ENCODE measurements around the gene GCN1. TPM values are rescaled to one million over a fixed set of nuclear protein-coding genes. Genes with fewer than 3 reads are reported as not detected.

GCN1 gene
- total RNA-seq, 1 donor from 2014 or later: 130 TPM

DNA sequence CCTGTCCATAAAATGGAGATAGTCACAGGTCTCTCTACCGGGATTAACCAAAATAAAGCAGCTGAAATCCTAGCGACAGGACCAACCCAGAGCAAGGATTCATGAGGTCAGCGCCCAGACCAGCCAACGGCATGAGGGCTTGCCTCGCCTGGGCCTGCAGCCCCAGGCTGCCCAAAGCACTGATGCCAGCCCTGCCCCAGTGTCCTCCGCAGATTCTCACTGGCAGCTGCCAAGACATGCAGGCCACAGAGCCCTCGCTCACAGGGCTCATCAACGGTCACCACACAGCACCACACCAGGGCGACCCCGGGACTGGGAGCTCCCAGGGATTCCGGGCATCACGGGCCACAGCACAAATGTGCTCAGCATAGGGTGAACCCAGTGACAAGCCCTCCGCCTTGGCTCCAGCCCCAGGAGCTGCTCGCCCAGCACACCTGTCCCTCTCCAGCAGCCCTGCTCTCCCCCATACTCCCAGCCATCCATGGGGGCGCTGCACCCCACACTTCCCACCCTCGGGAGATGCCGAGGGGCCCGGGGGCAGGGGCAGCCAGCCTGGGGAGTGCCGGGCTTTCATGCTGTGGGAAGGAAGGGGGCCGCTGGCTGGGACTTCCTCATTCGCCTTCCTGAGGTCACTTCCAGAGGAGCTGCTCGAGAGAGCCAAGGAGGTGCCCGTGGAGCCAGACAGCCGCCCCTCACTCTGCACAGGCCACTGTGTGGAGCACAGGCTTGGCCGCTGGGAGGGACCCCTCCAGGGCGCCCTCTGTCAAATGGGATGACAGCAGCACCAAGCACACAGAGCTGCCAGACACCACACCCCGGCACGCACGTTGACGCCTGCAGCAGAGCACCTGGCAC, 92.1 kb downstream of the GCN1 start:
- Mint-ChIP-seq H3K27ac (peak overlapping the region; percentile 63), H3K27me3 (no peaks in the 10 kb centered on the region)

DNA sequence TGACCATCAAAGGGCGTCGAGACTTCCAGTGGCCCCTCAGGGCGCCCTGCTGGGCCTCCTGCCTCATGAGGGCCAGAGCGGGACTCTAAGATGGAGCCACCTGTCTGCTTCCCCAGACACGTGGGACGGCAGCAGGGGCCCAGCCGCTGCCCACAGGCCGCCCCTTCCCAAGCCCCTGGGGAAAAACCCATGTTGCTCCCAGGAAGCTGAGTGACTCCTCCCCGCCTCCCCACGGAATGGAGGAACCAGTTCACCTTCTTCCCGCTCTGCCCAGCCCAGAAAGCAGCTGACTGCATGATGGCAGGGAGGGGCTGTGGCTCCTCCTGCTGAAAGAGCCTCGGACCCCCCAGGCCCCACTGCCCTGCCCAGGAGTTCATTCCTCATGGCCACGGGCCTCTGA, 92.9 kb downstream of the GCN1 start:
- Mint-ChIP-seq H3K36me3 (peaks cover 12% of the 10 kb centered on the region), H3K4me1 (ENCODE audit: unreplicated experiment) (peaks cover 17% of the 10 kb centered on the region), H3K27me3 (no peaks in the 10 kb centered on the region), H3K9me3 (no peaks in the 10 kb centered on the region), H3K4me3 (no peak overlapping the region), H3K27ac (peak overlapping the region; percentile 82)
- TF ChIP-seq, protein P1, sequence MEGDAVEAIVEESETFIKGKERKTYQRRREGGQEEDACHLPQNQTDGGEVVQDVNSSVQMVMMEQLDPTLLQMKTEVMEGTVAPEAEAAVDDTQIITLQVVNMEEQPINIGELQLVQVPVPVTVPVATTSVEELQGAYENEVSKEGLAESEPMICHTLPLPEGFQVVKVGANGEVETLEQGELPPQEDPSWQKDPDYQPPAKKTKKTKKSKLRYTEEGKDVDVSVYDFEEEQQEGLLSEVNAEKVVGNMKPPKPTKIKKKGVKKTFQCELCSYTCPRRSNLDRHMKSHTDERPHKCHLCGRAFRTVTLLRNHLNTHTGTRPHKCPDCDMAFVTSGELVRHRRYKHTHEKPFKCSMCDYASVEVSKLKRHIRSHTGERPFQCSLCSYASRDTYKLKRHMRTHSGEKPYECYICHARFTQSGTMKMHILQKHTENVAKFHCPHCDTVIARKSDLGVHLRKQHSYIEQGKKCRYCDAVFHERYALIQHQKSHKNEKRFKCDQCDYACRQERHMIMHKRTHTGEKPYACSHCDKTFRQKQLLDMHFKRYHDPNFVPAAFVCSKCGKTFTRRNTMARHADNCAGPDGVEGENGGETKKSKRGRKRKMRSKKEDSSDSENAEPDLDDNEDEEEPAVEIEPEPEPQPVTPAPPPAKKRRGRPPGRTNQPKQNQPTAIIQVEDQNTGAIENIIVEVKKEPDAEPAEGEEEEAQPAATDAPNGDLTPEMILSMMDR (conservative IDR thresholded peaks at IDR 0.05): no peak
- no peak for DNase-seq (ENCODE audit: extremely low spot score, unreplicated experiment)

More for the DNA sequence above, 92.1 kb downstream of the GCN1 start:
- Mint-ChIP-seq H3K4me1 (ENCODE audit: unreplicated experiment) (peaks cover 17% of the 10 kb centered on the region), H3K4me3 (no peak overlapping the region), H3K36me3 (peaks cover 12% of the 10 kb centered on the region), H3K9me3 (no peaks in the 10 kb centered on the region)
- no peak for DNase-seq (ENCODE audit: extremely low spot score, unreplicated experiment)
- TF ChIP-seq, protein P1 (conservative IDR thresholded peaks at IDR 0.05): no peak

DNA sequence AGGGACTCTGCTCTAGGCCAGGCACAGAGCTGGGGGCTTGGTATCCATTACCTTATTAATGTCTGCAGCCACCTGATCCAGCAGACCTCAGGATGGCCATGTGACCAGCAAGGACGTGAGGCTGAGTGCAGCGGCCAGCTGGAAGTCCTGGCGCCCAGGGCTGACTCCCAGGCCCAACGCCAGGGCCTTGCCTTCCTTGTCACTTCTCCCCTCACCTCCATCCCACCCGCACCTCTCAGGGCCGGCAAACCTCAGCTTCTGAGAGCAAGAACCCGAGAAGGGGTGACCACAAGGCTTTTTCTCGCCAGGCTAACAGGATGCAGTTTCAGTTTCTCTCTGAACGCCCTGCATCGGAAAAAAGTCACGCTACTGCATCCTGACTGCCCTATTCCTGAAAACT, 93.3 kb downstream of the GCN1 start:
- H3K9me3 Mint-ChIP-seq: no peaks in the 10 kb centered on the region
- H3K36me3 Mint-ChIP-seq: peaks cover 10% of the 10 kb centered on the region
- no peak overlapping the region for H3K4me3 Mint-ChIP-seq
- TF ChIP-seq, protein P1 (conservative IDR thresholded peaks at IDR 0.05): no peak
- H3K27me3 Mint-ChIP-seq: no peaks in the 10 kb centered on the region
- peaks cover 17% of the 10 kb centered on the region for H3K4me1 Mint-ChIP-seq (ENCODE audit: unreplicated experiment)
- H3K27ac Mint-ChIP-seq: peak overlapping the region; percentile 82
- no peak for DNase-seq (ENCODE audit: extremely low spot score, unreplicated experiment)

DNA sequence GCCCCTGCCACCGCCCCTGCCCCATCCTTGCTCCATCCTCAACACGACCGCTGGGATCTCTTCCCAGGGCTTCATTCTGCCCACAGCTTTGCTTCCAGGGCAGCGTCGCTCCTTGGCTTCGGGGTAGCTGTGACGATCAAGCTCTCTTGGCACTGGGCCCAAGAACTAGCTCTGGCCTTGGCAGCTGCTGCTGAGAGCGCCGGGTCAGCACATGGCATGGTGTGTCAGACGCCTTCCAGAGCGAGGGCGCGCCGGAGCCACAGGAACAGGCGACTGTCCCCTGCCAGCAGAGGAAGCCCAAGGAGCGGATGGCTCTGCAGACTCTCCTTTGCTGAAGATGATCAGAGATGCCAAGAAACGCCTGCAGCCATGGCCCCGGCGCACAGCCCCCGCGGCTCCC, 93.9 kb downstream of the GCN1 start:
- TF ChIP-seq, protein P1 (conservative IDR thresholded peaks at IDR 0.05): no peak
- peaks cover 6% of the 10 kb centered on the region for H3K36me3 Mint-ChIP-seq
- no peak overlapping the region for H3K4me3 Mint-ChIP-seq
- no peak overlapping the region for H3K27ac Mint-ChIP-seq
- peaks cover 17% of the 10 kb centered on the region for H3K4me1 Mint-ChIP-seq (ENCODE audit: unreplicated experiment)
- H3K27me3 Mint-ChIP-seq: no peaks in the 10 kb centered on the region
- H3K9me3 Mint-ChIP-seq: no peaks in the 10 kb centered on the region
- no peak for DNase-seq (ENCODE audit: extremely low spot score, unreplicated experiment)

DNA sequence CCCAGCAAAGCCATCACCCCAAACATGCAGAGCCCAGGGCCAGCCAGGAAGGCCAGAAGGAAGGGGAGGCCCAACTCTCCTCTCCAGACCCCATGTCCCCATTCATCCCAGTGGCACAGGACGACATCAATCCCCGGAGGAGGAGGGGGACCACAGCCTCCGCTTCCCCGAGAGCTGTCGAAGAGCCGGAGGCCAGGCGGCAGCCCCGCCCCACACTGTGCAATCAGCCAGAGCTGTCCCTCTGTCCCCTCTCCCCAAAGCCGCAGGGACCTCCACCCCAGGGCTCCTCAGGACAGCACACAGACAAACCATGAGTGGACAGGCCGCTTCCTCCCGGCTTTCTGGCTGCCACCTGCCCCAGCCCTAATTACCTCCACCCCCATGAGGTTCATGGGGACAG, 94.8 kb downstream of the GCN1 start:
- TF ChIP-seq, protein P1 (conservative IDR thresholded peaks at IDR 0.05): no peak
- H3K4me1 Mint-ChIP-seq (ENCODE audit: unreplicated experiment): peaks cover 10% of the 10 kb centered on the region
- DNase-seq (ENCODE audit: extremely low spot score, unreplicated experiment): no peak
- peaks cover under 1% of the 10 kb centered on the region for H3K36me3 Mint-ChIP-seq
- H3K4me3 Mint-ChIP-seq: no peak overlapping the region
- H3K27ac Mint-ChIP-seq: peak overlapping the region; percentile 51
- no peaks in the 10 kb centered on the region for H3K9me3 Mint-ChIP-seq
- H3K27me3 Mint-ChIP-seq: no peaks in the 10 kb centered on the region

Data from type B pancreatic cell (in vitro differentiated cells).